Measurements from ENCODE around the gene TIMP2.

TIMP2 gene

GRCh38 chr17:78803186-78803845, 121.9 kb downstream of the TIMP2 start:
- no peak for TF ChIP-seq CTCF (IDR thresholded peaks at IDR 0.05; ENCODE audit: low read depth, low read length, missing control alignments)
- DNase-seq (ENCODE audit: low read depth), result no peak
- no peak overlapping the region for H3K4me3 ChIP-seq (ENCODE audit: low read depth, low read length)
- in situ Hi-C loops (cut with HindIII; ENCODE audit: low sequenced_read_pairs), result no loop called here
